ENCODE results near the gene HBA2. TPM values are rescaled to one million over a fixed set of nuclear protein-coding genes. Genes with fewer than 3 reads are reported as not detected.
A peak's percentile ranks its signal among the peaks of the same experiment; 100 is the strongest.
"Not testable (repeated sequence)": the region's sequence is repeated elsewhere in the genome, so short reads cannot be mapped to it uniquely, and the experiment has no call there.

The HBA2 gene
- total RNA-seq, 1 donor from 2014 or later = not detected

- DNase-seq (ENCODE audit: low read depth) = peak; percentile 23
Measured at GRCh38 chr16:173928-174769, 1.5 kb downstream of the HBA2 start.

GRCh38 chr16:175011-175949 is 2.6 kb downstream of the HBA2 start:
- no peak for DNase-seq (ENCODE audit: low read depth)

- DNase-seq (ENCODE audit: low read depth) = not testable (repeated sequence)
Measured at GRCh38 chr16:176006-176405, 3.3 kb downstream of the HBA2 start.

- not testable (repeated sequence) for DNase-seq (ENCODE audit: low read depth)
Measured at GRCh38 chr16:176477-177382, 4.1 kb downstream of the HBA2 start, which contains the start of gene HBA1. Gene HBA1 (plus strand): TSS chr16:176680. CDS start chr16:176717, 37 bp downstream.

GRCh38 chr16:177394-177822 is 4.7 kb downstream of the HBA2 start:
- DNase-seq (ENCODE audit: low read depth) = peak; percentile 20

- no peak for DNase-seq (ENCODE audit: low read depth)
Measured at GRCh38 chr16:177981-178667, 5.4 kb downstream of the HBA2 start.

- DNase-seq (ENCODE audit: low read depth) = no peak
Measured at GRCh38 chr16:178668-179015, 6.0 kb downstream of the HBA2 start.

- no peak for DNase-seq (ENCODE audit: low read depth)
Measured at GRCh38 chr16:179211-180092, 6.8 kb downstream of the HBA2 start.

- no peak for DNase-seq (ENCODE audit: low read depth)
Measured at GRCh38 chr16:180101-180675, 7.5 kb downstream of the HBA2 start, which contains the start of gene HBQ1. Gene HBQ1 (plus strand): TSS chr16:180459. CDS start chr16:180487, 28 bp downstream.

- DNase-seq (ENCODE audit: low read depth) = peak; percentile 49
Measured at GRCh38 chr16:180681-181564, 8.2 kb downstream of the HBA2 start.

GRCh38 chr16:181565-182021 is 8.9 kb downstream of the HBA2 start:
- no peak for DNase-seq (ENCODE audit: low read depth)

- no peak for DNase-seq (ENCODE audit: low read depth)
Measured at GRCh38 chr16:183005-183404, 10.3 kb downstream of the HBA2 start.

GRCh38 chr16:185213-185612 is 12.5 kb downstream of the HBA2 start:
- no peak for DNase-seq (ENCODE audit: low read depth)

- no peak for DNase-seq (ENCODE audit: low read depth)
Measured at GRCh38 chr16:185691-186090, 13.0 kb downstream of the HBA2 start.

GRCh38 chr16:187330-187729 is 14.7 kb downstream of the HBA2 start:
- no peak for DNase-seq (ENCODE audit: low read depth)

- DNase-seq (ENCODE audit: low read depth) = no peak
Measured at GRCh38 chr16:188674-189073, 16.0 kb downstream of the HBA2 start.

- DNase-seq (ENCODE audit: low read depth) = no peak
Measured at GRCh38 chr16:189604-190186, 17.0 kb downstream of the HBA2 start.

Data from myocyte (in vitro differentiated cells).